PFSK-1 (cell line): ENCODE measurements around the gene ZDHHC20.

Experiments
- FOXP2 ChIP-seq: optimal IDR thresholded peaks from 2 replicates; pipeline ENCODE3; 2011; ENCODE audit warnings: borderline replicate concordance, control low read depth, inconsistent platforms; ENCODE audit not compliant: insufficient read depth; ENCODE audit errors: extremely low read length, extremely low read depth
- POLR2AphosphoS5 ChIP-seq: IDR thresholded peaks from 2 replicates; pipeline ENCODE4 v1.6.1; 2012; ENCODE audit warnings: low read depth, mild to moderate bottlenecking, control low read depth, low read length, moderate library complexity
- REST ChIP-seq, 2 experiments: IDR thresholded peaks; 2 replicates each; pipeline versions ENCODE4 v1.6.1 to v1.8.0; 2011 to 2012; ENCODE audit warnings: low read depth in 2 of 2, low read length in 2 of 2, control low read depth in 1 of 2, inconsistent platforms in 1 of 2, mild to moderate bottlenecking in 1 of 2, moderate library complexity in 1 of 2; ENCODE audit not compliant: insufficient read depth in 1 of 2
- SIN3A ChIP-seq: IDR thresholded peaks from 2 replicates; pipeline ENCODE4 v1.6.1; 2012; ENCODE audit warnings: mild to moderate bottlenecking, low read length, moderate library complexity, borderline replicate concordance; ENCODE audit not compliant: insufficient read depth
- TAF1 ChIP-seq: IDR thresholded peaks from 2 replicates; pipeline ENCODE4 v1.6.1; 2012; ENCODE audit warnings: low read length, control low read depth, borderline replicate concordance; ENCODE audit not compliant: insufficient read depth

GRCh38 chr13:21348488-21349120, 110.5 kb downstream of the ZDHHC20 start:
- TF ChIP-seq SIN3A = no peak
- no peak for TF ChIP-seq POLR2AphosphoS5
- TF ChIP-seq REST (IDR thresholded peaks at IDR 0.05; ENCODE audit: insufficient read depth in 1 of 2, low read depth in 2 of 2, low read length in 2 of 2) = no peak
- no peak for TF ChIP-seq TAF1
- no peak for TF ChIP-seq FOXP2
